Uterus (tissue), 4 donors: Measurements from ENCODE around the gene ZFP69. TPM values are rescaled to one million over a fixed set of nuclear protein-coding genes. Genes with fewer than 3 reads are reported as not detected.

Experiments
- DNase-seq, 2 donors: peaks; one replicate each; pipeline ENCODE4 v3.0.0-alpha.2; 2019 to 2020
- H3K27ac ChIP-seq, 2 donors: fragments of 200-600 bp; sonication (generic); 1 replicate in 1 of 2; 2 replicates in 1 of 2; pipeline ENCODE4 v1.5.1; 2016 to 2018
- H3K27me3 ChIP-seq, 2 donors: fragments of 200-600 bp; sonication (generic); one replicate each; pipeline ENCODE4 v1.5.1; 2018 to 2019; ENCODE audit warnings: control low read depth in 1 of 2
- H3K36me3 ChIP-seq, 2 donors: fragments of 200-600 bp; sonication (generic); one replicate each; pipeline ENCODE4 v1.5.1; 2019; ENCODE audit warnings: control low read depth in 1 of 2
- H3K4me1 ChIP-seq, 2 donors: fragments of 200-600 bp; sonication (generic); one replicate each; pipeline ENCODE4 v1.5.1; 2018 to 2019; ENCODE audit warnings: control low read depth in 1 of 2
- H3K4me3 ChIP-seq, 2 donors: fragments of 200-600 bp; sonication (generic); 1 replicate in 1 of 2; 2 replicates in 1 of 2; pipeline ENCODE4 v1.5.1; 2018 to 2019; ENCODE audit warnings: mild to moderate bottlenecking in 1 of 2
- H3K9me3 ChIP-seq, 2 donors: fragments of 200-600 bp; sonication (generic); one replicate each; pipeline ENCODE4 v1.5.1; 2019; ENCODE audit warnings: control low read depth in 1 of 2
- POLR2A ChIP-seq, 2 donors: fragments of 450-650 bp; IDR thresholded peaks; one replicate each; pipeline ENCODE4 v1.6.1; 2016; ENCODE audit warnings: antibody characterized with exemption in 2 of 2, mild to moderate bottlenecking in 1 of 2, moderate library complexity in 1 of 2
- intact Hi-C: fragments of 100-400 bp; cut with DNase I; formaldehyde crosslinking; loops from one replicate; pipeline ENCODE4 v1.15.1; 2023; ENCODE audit warnings: low total_unique reads
- total RNA-seq, 4 donors: library from RNA; depleted of rRNA in 3 of 4; stranded (reverse); fragments of >200 nt in 3 of 4; gene quantifications; one replicate each; pipeline versions ENCODE4 v1.1.0 to v1.2.4, GENCODE V29; 2014 to 2023
- TF ChIP-seq, protein P1 (sequence below), 4 experiments: fragments of 200-600 bp in 2 of 4; fragments of 450-650 bp in 2 of 4; sonication (generic) in 2 of 4; IDR thresholded peaks; one replicate each; pipeline ENCODE4 v1.5.1; 2016 to 2019; ENCODE audit warnings: antibody characterized with exemption in 4 of 4, mild to moderate bottlenecking in 2 of 4, moderate library complexity in 1 of 4
- donor health status: DM: yes; HTN: yes; CAD: no.

The ZFP69 gene
- 1 to 10 TPM in 2 of 4 donors, under 1 TPM in 1, not detected in 1; 0.26 to 9.0 (median 6.2) TPM for total RNA-seq

GRCh38 chr1:40476924-40477677 is at the start of gene ZFP69:
Gene ZFP69, plus strand, starts transcription at chr1:40477290. Its CDS starts 2,072 bp downstream, at chr1:40479362.
- no peaks in the 10 kb centered on the region for H3K27me3 ChIP-seq
- H3K4me3 ChIP-seq: peak within 1 kb of the TSS; percentile 61 to 65
- DNase-seq: peak; percentile 37 to 73
- peaks cover 0 to 3% of the 10 kb centered on the region in 2 donors for H3K9me3 ChIP-seq
- TF ChIP-seq, protein P1, sequence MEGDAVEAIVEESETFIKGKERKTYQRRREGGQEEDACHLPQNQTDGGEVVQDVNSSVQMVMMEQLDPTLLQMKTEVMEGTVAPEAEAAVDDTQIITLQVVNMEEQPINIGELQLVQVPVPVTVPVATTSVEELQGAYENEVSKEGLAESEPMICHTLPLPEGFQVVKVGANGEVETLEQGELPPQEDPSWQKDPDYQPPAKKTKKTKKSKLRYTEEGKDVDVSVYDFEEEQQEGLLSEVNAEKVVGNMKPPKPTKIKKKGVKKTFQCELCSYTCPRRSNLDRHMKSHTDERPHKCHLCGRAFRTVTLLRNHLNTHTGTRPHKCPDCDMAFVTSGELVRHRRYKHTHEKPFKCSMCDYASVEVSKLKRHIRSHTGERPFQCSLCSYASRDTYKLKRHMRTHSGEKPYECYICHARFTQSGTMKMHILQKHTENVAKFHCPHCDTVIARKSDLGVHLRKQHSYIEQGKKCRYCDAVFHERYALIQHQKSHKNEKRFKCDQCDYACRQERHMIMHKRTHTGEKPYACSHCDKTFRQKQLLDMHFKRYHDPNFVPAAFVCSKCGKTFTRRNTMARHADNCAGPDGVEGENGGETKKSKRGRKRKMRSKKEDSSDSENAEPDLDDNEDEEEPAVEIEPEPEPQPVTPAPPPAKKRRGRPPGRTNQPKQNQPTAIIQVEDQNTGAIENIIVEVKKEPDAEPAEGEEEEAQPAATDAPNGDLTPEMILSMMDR (IDR thresholded peaks at IDR 0.05): no peak
- TF ChIP-seq POLR2A (IDR thresholded peaks at IDR 0.05): peak; percentile 16 to 62
- no peaks in the 10 kb centered on the region for H3K36me3 ChIP-seq
- peak within 1 kb of the TSS; percentile 15 to 64 for H3K27ac ChIP-seq
- H3K4me1 ChIP-seq: no peaks in the 10 kb centered on the region
- intact Hi-C loops: no loop called here

DNA sequence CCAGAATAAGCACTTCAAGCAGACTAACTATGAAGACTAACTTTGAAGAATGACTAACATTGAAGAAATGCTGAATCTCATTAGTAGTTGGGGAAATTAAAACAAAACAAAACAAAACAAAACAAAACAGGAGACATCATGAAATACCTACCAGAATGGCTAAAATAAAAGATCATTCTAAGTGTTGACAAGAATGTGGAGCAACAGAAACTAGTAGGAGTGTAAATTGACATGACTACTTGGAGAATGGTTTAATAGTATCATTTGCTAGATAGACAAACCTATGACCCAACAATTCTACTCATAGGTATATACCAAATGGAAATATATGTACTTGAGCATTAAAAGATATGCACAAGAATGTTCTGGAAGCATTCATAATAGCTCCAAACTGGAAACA is 45.7 kb upstream of the ZFP69 start:
- intact Hi-C loops: no loop called here
- no peaks in the 10 kb centered on the region for H3K9me3 ChIP-seq
- H3K4me1 ChIP-seq: no peaks in the 10 kb centered on the region
- no peaks in the 10 kb centered on the region for H3K36me3 ChIP-seq
- TF ChIP-seq POLR2A (IDR thresholded peaks at IDR 0.05): no peak
- TF ChIP-seq, protein P1 (IDR thresholded peaks at IDR 0.05): no peak
- no peak overlapping the region for H3K27ac ChIP-seq
- no peak overlapping the region for H3K4me3 ChIP-seq
- H3K27me3 ChIP-seq: no peaks in the 10 kb centered on the region
- no peak for DNase-seq

- Histone ChIP-seq H3K27me3 (no peaks in the 10 kb centered on the region), H3K4me1 (no peaks in the 10 kb centered on the region), H3K9me3 (no peaks in the 10 kb centered on the region), H3K27ac (no peak overlapping the region), H3K4me3 (no peak overlapping the region), H3K36me3 (no peaks in the 10 kb centered on the region)
- no peak for DNase-seq
- TF ChIP-seq, protein P1 (IDR thresholded peaks at IDR 0.05): no peak
- TF ChIP-seq POLR2A (IDR thresholded peaks at IDR 0.05): no peak
- intact Hi-C loops: no loop called here
Measured at GRCh38 chr1:40432644-40433390, 44.3 kb upstream of the ZFP69 start.

GRCh38 chr1:40435471-40435870 is 41.6 kb upstream of the ZFP69 start:
- H3K36me3 ChIP-seq: no peaks in the 10 kb centered on the region
- intact Hi-C loops: no loop called here
- H3K27me3 ChIP-seq: no peaks in the 10 kb centered on the region
- no peak overlapping the region for H3K27ac ChIP-seq
- no peaks in the 10 kb centered on the region for H3K4me1 ChIP-seq
- no peaks in the 10 kb centered on the region for H3K9me3 ChIP-seq
- no peak overlapping the region for H3K4me3 ChIP-seq
- DNase-seq: no peak
- TF ChIP-seq POLR2A (IDR thresholded peaks at IDR 0.05): no peak
- TF ChIP-seq, protein P1 (IDR thresholded peaks at IDR 0.05): no peak

GRCh38 chr1:40435876-40436275 is 41.2 kb upstream of the ZFP69 start:
- Histone ChIP-seq H3K4me1 (no peaks in the 10 kb centered on the region), H3K4me3 (no peak overlapping the region), H3K36me3 (no peaks in the 10 kb centered on the region), H3K9me3 (no peaks in the 10 kb centered on the region), H3K27ac (no peak overlapping the region), H3K27me3 (no peaks in the 10 kb centered on the region)
- no peak for DNase-seq
- intact Hi-C loops: no loop called here
- TF ChIP-seq POLR2A (IDR thresholded peaks at IDR 0.05): no peak
- TF ChIP-seq, protein P1 (IDR thresholded peaks at IDR 0.05): no peak
